Endometrial microvascular endothelial cells (primary cell): Measurements from ENCODE around the gene ATP6V0A4. TPM values are rescaled to one million over a fixed set of nuclear protein-coding genes. Genes with fewer than 3 reads are reported as not detected.
"Not testable (repeated sequence)": the region's sequence is repeated elsewhere in the genome, so short reads cannot be mapped to it uniquely, and the experiment has no call there.

ENCODE experiments used
- in situ Hi-C: cut with HindIII; loops from 2 replicates; pipeline ENCODE4 v1.10.0; 2017; ENCODE audit warnings: low sequenced_read_pairs, low pct_unique_long_range_greater_than_20kb; ENCODE audit errors: inconsistent ontology term
- total RNA-seq: library from RNA; depleted of rRNA; stranded (reverse); fragments of >200 nt; gene quantifications from one replicate; pipeline ENCODE4 v1.2.3, GENCODE V29; 2015; ENCODE audit errors: inconsistent ontology term

Gene ATP6V0A4
- total RNA-seq, 1 donor from 2014 or later: not detected

GRCh38 chr7:138811327-138811726 lies 13.3 kb upstream of the ATP6V0A4 start:
- in situ Hi-C loops: not testable (repeated sequence)

DNA sequence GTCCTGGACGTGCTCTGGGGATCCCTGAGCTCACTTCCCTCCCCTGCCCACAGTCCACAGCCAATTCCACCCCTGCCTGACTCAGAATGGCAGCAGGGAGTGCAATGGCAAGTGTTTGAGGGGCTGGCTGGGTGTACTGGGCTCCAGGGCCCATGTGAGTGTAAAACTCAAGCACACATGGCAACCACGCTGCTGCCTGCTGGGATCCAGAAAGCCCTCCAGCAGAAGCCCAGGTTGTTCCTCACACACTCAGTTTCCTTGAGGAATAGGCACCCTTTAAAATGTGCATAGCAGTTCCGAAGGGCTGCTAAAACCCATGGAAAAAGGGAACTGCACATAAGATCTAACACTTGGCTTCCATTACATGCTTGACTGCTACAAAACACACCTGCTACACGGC lies 11.3 kb upstream of the ATP6V0A4 start:
- in situ Hi-C loops: no loop called here

- in situ Hi-C loops: no loop called here
Observed at GRCh38 chr7:138804618-138805017, 6.6 kb upstream of the ATP6V0A4 start.

- in situ Hi-C loops: no loop called here
Observed at GRCh38 chr7:138802706-138803105, 4.7 kb upstream of the ATP6V0A4 start.

DNA sequence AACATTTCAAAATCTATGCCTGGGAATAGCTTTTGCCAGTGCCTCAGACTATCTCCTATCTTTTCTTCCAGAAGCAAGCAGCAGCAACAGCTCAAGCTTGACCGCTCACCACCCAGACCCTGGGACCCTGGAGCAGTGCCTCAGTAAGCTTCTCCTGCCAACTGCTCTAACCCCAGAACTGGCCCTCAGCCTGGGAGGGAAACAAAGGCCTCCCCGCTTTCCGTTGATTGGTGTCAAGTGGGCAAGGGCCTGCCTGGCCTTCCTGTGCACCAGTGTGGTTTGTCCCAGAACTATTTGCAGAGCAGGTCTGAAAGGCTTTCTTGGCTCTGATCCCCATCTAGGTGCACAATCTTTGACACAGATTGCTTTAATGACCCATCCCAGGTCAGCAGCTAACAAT lies 3.3 kb upstream of the ATP6V0A4 start:
- in situ Hi-C loops: no loop called here

DNA sequence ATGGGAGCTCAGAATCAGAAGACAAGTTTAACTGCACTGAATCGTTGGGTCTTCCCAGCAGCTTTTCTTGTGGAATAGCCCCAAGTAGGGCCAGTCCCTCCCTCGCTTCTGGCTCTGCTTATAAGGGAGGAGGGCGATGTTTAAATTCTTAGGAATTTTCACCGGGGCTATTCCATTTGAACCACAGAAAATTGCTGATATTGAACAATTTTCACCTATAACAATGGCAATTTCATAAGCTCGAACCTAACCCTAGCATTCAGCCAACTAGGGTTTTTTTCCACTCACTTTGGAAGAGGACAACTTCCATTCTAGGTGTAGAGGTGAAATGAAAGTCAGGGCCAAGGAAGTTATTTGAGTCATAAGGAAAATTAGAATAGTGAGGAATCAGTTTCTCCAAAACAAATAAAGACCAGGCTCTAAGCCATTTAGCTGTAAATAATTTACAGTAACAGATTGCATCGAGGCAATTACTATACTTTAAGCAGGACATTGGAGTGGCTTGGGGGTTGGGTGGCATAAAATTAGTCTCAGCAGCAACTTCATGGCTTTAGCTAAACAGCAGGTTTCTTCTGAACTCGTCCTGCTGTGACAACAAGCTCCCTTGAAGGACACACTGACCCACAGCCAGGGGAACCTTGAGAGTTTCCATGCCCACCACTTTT lies 1.5 kb upstream of the ATP6V0A4 start:
- in situ Hi-C loops: no loop called here

DNA sequence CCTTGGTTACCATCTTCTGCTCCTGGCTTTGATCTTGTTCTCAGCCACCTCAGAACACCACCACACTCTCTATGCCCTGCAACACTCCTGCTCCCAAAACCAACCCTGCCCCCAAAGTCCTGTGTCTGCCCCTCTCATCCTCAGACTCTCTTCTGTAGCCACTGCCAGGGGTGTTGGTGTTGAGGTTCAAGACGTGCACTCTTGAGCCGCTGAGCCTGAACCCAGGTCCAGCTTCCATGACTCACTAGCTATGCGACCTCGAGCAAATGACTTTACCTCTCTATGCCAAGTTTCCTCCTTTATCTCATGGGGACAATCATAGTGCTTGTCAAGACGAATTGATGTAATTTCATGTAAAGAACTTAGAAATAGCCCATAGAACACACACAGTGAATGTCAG lies 840 bp upstream of the ATP6V0A4 start:
- in situ Hi-C loops: no loop called here

DNA sequence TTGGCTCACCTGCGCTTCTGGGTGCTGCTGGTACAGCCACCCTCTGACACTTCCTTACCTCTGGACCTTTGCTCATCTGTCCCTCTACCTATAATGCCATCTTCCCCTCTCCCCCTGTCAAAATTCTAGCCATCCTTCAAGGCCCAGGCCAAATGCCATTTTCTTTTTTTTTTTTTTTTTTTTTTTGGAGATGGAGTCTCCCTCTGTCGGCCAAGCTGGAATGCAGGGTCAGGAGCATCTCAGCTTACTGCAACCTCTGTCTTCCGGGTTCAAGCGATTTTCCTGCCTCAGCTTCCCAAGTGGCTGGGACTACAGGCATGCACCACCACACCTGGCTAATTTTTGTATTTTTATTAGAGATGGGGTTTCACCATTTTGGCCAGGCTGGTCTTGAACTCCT lies 950 bp downstream of the ATP6V0A4 start:
- in situ Hi-C loops: not testable (repeated sequence)

- in situ Hi-C loops: no loop called here
Observed at GRCh38 chr7:138796038-138796615, 1.9 kb downstream of the ATP6V0A4 start.

DNA sequence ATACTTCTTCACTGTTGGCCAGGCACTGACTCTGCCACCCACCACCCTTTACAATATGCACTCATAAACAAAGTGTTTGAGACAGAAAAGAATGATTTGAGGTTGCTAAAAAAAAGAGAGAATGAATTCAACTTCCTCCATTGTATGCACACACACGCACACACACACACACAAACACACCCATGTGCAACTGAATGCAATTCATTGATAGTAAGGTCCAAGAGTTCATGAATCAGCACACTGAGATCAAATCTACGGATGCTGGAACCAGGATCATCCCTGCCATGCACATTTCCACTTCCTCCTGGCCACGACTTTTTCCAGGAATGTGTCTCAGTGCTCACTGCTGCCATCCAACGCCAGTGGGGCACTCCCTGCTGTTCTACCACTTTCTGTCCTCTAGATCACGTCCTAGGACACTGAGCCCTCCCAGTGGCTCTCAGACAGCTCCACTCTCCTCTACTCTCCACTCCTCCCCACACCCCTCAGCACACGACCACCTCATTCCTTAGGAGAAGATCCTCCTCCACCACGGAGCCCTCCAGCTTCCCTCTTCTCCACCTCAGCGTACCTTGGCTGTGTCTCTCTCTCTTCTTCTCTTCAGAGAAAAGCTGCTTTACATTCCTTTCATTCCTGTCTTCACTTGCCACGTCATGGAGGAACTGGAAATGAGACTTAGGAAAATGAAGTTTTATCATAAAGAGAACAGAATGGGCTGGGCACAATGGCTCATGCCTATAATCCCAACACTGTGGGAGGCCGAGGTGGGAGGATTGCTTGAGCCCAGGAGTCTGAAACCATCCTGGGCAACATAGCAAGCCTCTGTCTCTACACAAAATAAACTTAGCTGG lies 12.2 kb downstream of the ATP6V0A4 start:
- in situ Hi-C loops: no loop called here

GRCh38 chr7:138784692-138785091 lies 13.3 kb downstream of the ATP6V0A4 start:
- in situ Hi-C loops: no loop called here

DNA sequence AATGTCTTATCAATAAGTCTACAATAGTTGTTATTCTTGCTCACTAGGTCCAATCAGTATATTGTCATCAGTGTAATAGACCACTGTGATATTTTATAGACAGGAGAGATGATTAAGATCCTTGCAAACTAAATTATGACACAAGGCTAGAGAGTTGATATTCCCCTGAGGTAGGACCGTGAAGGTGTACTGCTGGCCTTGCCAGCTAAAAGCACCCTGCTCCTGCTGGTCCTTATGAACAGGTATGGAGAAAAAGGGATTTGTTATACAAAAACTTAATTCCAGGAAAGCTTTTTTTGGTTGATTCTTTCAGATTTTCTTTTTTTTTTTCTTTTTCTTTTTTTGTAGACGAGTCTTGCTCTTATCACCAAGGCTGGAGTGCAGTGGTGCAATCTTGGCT lies 17.0 kb downstream of the ATP6V0A4 start:
- in situ Hi-C loops: no loop called here

DNA sequence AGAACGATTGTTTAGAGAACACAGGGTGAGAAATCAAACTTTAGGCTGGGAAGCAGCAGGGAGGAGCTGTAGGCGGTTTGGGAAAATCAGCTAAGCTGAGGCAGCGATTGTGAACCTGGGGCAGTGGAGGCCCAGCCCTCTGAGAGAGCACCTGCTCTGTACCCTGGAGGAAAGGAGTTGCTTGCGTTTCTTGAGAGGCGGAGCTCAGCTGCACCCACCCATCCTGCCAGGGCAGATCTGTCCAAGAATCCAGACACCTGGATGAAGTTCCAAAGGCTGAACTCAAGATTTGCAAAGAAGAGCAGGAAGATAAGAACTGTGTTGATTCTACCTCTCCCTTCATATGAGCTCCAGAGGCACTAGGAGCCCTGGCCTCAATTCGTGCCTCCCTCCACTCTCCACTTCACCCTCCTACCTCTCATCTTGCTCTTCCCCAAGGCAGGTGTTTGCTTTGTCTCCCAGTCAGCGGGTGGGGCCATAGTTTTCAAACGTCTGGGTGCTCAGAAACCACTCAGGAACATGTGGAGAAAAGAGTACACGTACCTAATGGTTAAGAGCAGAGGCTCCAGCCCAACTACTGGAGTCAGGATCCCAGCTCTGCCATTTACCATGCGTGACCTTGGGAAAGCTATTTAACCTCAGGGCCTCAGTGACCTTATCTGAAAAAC lies 21.7 kb downstream of the ATP6V0A4 start:
- in situ Hi-C loops: no loop called here

DNA sequence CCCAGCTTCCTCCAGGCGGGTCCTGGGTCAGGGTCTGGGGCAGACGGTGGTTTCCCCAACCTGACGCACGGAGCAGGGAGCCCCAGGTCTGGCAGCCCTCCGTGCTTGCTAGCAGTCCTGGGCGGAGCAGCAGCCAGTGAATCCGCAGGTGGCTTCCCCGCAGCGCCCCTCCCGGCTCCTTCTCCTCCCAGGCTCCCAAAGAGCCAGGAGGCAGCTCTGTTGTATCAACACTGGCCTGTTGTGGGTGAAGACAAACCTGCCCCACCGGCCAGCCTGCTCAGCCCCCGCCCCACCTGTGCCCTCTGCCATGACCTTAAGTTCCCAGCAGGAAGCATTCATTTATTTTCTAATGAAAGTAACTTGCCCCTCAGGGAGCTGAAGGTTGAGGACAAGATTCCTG lies 24.2 kb downstream of the ATP6V0A4 start:
- in situ Hi-C loops: no loop called here

DNA sequence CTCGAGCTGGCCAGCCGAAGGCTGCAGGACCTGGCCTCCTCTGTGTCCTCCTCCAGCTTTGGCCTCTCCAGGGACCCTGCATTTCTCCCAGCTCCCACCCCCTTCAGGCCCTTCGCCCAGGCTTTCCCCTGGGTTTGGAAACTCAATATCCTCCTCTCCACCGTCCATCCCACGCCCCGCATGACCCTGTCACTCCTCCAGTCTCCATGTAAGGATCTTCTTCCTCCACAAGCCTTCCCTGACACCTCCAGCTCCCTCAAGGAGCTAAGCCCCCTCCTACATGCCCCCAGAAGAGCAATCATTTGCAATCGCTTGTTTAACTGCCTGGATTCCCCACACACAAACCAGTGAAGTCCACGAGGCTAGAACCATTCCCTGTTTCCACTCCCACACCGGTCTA lies 24.8 kb downstream of the ATP6V0A4 start:
- in situ Hi-C loops: no loop called here

DNA sequence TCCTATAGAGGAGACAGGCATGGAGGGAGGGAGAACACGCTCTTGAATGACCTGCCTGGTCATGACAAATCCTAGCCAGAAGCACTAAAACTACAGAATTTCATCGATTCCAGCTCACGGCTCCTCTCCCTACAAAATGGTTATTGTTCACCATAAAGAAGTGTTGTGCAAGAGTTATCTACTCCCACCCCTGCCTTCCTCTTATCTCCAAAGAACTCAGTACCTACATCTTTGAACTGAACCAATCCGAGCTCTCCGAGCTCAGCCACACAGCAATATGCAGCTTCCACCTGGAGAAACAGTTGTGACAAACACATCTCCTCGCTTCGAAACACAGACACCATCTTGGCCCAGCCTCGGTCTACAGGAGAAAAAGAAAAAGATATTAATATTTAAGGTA lies 27.1 kb downstream of the ATP6V0A4 start:
- in situ Hi-C loops: no loop called here

DNA sequence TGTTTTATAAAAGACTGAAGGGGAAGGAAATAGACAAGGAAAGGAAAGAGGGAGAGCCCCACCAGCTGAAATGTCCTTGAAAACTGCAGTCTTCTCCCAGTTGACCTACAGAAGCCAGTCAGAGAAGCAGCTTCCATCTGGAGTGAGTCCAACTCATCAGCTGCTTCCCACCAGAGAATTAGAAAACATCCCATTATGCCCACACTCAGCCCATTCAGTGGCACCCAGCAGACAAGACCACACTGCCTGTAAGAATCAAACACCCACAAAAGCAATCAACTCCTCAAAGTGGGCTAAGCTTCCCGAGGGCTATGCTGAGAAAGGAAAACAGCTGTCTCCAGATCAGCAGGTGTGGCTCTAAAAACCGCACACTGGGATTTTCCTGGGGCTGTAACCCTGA lies 29.8 kb downstream of the ATP6V0A4 start:
- in situ Hi-C loops: no loop called here

- in situ Hi-C loops: no loop called here
Observed at GRCh38 chr7:138756591-138757242, 41.3 kb downstream of the ATP6V0A4 start.
